ENCODE measurements around the gene SCN3A. TPM values are rescaled to one million over a fixed set of nuclear protein-coding genes. Genes with fewer than 3 reads are reported as not detected.

SCN3A gene
- polyA plus RNA-seq, 1 donor (not counting 4 experiments of a cell fraction or from before 2014, with no cell fraction given): 0.01 TPM

DNA sequence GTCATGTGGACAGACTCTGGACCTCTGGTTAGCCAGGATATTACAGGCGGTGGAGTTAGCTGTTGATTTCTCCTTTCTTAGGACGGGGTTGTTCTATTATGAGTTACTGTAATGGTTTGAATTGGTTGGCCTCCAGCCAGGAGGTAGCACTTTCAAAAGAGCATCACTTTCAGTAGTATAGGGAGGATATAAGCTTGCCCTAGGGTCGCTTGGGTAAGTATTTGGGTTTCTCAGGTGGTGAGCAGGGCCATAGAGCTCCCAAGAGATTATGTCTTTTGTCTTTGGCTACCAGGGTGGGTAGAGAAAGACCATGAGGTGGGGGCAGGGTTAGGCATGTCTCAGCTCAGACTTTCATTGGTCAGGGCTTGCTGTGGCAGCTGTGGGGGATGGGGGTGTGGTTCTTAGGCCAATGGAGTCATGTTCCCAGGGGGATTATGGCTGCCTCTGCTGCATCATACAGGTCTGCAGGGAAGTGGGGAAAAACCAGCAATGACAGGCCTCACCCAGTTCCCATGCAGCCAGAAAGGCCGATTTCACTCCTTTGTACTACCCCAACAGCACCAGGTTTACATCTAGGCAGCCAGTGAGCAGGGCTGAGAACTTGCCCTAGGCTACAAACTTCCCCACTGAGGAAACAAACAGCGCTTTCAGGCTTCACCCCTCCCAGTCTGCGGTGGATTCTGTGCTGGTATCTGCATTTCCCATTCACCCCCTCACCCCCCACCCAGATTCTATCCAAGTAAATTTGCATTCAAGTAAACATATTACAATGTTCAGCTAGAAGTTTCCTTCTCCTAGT, 159.1 kb downstream of the SCN3A start:
- Histone ChIP-seq H3K4me1 (ENCODE audit: control insufficient read depth, extremely low read depth, insufficient read depth, low read length) (no peaks in the 10 kb centered on the region), H3K27ac (ENCODE audit: control insufficient read depth, insufficient read depth, low read length) (no peak overlapping the region), H2AFZ (ENCODE audit: control insufficient read depth, low read length) (no peak overlapping the region), H3K9me1 (ENCODE audit: control insufficient read depth, extremely low read depth, insufficient read depth, low read length) (no peaks in the 10 kb centered on the region), H3K9ac (ENCODE audit: control insufficient read depth, extremely low read depth, insufficient read depth, low read length) (no peak overlapping the region), H3K4me3 (ENCODE audit: control insufficient read depth in 2 of 3, extremely low read depth in 1 of 3, insufficient read depth in 2 of 3, low read depth in 1 of 3, low read length in 3 of 3) (no peak overlapping the region), H3K9me3 (ENCODE audit: control insufficient read depth, low read depth, low read length) (no peaks in the 10 kb centered on the region), H3K36me3 (ENCODE audit: control insufficient read depth in 2 of 2, extremely low read depth in 1 of 2, insufficient read depth in 2 of 2, low read length in 2 of 2) (no peaks in the 10 kb centered on the region), H3K4me2 (ENCODE audit: control insufficient read depth, extremely low read depth, insufficient read depth, low read depth, low read length) (no peak overlapping the region), H4K20me1 (ENCODE audit: control insufficient read depth, extremely low read depth, insufficient read depth, low read length) (no peaks in the 10 kb centered on the region), H3K27me3 (ENCODE audit: control insufficient read depth, extremely low read depth, insufficient read depth, low read length) (no peaks in the 10 kb centered on the region), H3K79me2 (ENCODE audit: control insufficient read depth, insufficient read depth, low read length) (no peaks in the 10 kb centered on the region)
- no peak for DNase-seq (ENCODE audit: low read depth, low spot score)
- TF ChIP-seq EZH2 (IDR thresholded peaks at IDR 0.05; ENCODE audit: low read length): no peak
- FAIRE-seq: no peak
- dilution Hi-C loops (cut with MboI; ENCODE audit: extremely low pct_ligation_motif_present, low sequenced_read_pairs): no loop called here

Other genes with a start within 250 kb of the SCN3A start
- gene SLC38A11, start 248.5 kb downstream of the SCN3A start, polyA plus RNA-seq: not detected in 3 replicates
- gene SCN2A, start 35.4 kb upstream of the SCN3A start, polyA plus RNA-seq: 0.27 to 1.0 TPM (median 0.91 TPM) in 3 replicates